A549 (cell line): ENCODE data around the gene PDE7B. TPM values are rescaled to one million over a fixed set of nuclear protein-coding genes. Genes with fewer than 3 reads are reported as not detected.

ENCODE experiments used
- ATAC-seq, 2 experiments: fragments of 200-7000 bp in 1 of 2; fragments of >200 bp in 1 of 2; cut with Nextera tagmentation in 1 of 2; cut with Tn5 transposase in 1 of 2; 3 replicates each; pipeline versions ENCODE4 v1.8.0 to v1.9.1; 2018 to 2020; ENCODE audit warnings: mild to moderate bottlenecking in 1 of 2, moderate library complexity in 1 of 2
- CTCF ChIA-PET: fragments of 300-600 bp; sonication (Branson Sonifier 250); formaldehyde crosslinking; extraction: SDS; loops from one replicate; lab custom pipeline; 2021; ENCODE audit warnings: antibody characterized with exemption, inconsistent platforms; lab: Yijun Ruan, JAX
- POLR2A ChIA-PET: fragments of 350-600 bp; formaldehyde crosslinking; extraction: SDS; loops from one replicate; lab custom pipeline; 2021; ENCODE audit warnings: antibody characterized with exemption, inconsistent platforms; lab: Yijun Ruan, JAX
- DNase-seq, 2 experiments: peaks; one replicate each; pipeline versions ENCODE4 v3.0.0 to v3.0.0-alpha.2; 2011 to 2016; ENCODE audit warnings: low read depth in 1 of 2, low spot score in 1 of 2
- FAIRE-seq: peaks from 2 replicates; lab custom pipeline; 2011; peaks lifted over from hg19 to GRCh38; lab: Jason Lieb, UNC
- H3K27ac ChIP-seq, 2 experiments: fragments of >200 bp; sonication (Bioruptor Twin); formaldehyde crosslinking; 3 replicates each; pipeline ENCODE4 v1.5.1; 2016 to 2017
- H3K4me1 ChIP-seq: fragments of >200 bp; sonication (Bioruptor Twin); formaldehyde crosslinking; 3 replicates; pipeline ENCODE4 v1.6.1; 2016
- H3K4me2 ChIP-seq: fragments of >200 bp; sonication (Bioruptor Twin); formaldehyde crosslinking; 3 replicates; pipeline ENCODE4 v1.6.1; 2016
- H3K4me3 ChIP-seq: fragments of >200 bp; sonication (Bioruptor Twin); formaldehyde crosslinking; 3 replicates; pipeline ENCODE4 v1.5.1; 2016
- H3K9me3 ChIP-seq: fragments of >200 bp; sonication (Bioruptor Twin); formaldehyde crosslinking; 3 replicates; pipeline ENCODE4 v1.6.1; 2016
- CBX2 ChIP-seq: fragments of 200-600 bp; sonication (generic); IDR thresholded peaks from 2 replicates; pipeline ENCODE4 v1.6.1; 2016; ENCODE audit warnings: low read depth, mild to moderate bottlenecking, borderline replicate concordance
- CHD4 ChIP-seq: fragments of 200-600 bp; sonication (generic); IDR thresholded peaks from 2 replicates; pipeline ENCODE4 v1.6.1; 2016; ENCODE audit warnings: antibody characterized with exemption, mild to moderate bottlenecking, borderline replicate concordance
- EP300 ChIP-seq, 2 experiments: fragments of >200 bp; sonication (Bioruptor Twin); formaldehyde crosslinking; IDR thresholded peaks; 2 replicates in 1 of 2; 3 replicates in 1 of 2; pipeline ENCODE4 v1.6.1; 2016 to 2017
- FOSB ChIP-seq: fragments of 250-450 bp; sonication (Bioruptor Pico); IDR thresholded peaks from 2 replicates; pipeline ENCODE4 v1.5.0; 2020; ENCODE audit warnings: mild to moderate bottlenecking, moderate library complexity
- FOSL2 ChIP-seq, 2 experiments: fragments of 450-650 bp in 1 of 2; fragments of >200 bp in 1 of 2; sonication (Bioruptor Twin) in 1 of 2; formaldehyde crosslinking; IDR thresholded peaks; 2 replicates each; pipeline versions ENCODE4 v1.5.0 to v1.6.1; 2016 to 2020; ENCODE audit warnings: mild to moderate bottlenecking in 1 of 2, moderate library complexity in 1 of 2
- FOXS1 ChIP-seq: fragments of 250-450 bp; sonication (Bioruptor Pico); IDR thresholded peaks from 2 replicates; pipeline ENCODE4 v1.5.0; 2020; ENCODE audit warnings: mild to moderate bottlenecking, moderate library complexity
- HOXB13 ChIP-seq: fragments of 250-450 bp; sonication (Bioruptor Pico); IDR thresholded peaks from 2 replicates; pipeline ENCODE4 v1.5.0; 2020; ENCODE audit warnings: low read depth, mild to moderate bottlenecking, moderate library complexity
- HOXB5 ChIP-seq: fragments of 250-450 bp; sonication (Bioruptor Pico); IDR thresholded peaks from 2 replicates; pipeline ENCODE4 v1.5.0; 2020; ENCODE audit warnings: mild to moderate bottlenecking, moderate library complexity
- JUN ChIP-seq, 2 experiments: fragments of >200 bp; sonication (Bioruptor Twin); formaldehyde crosslinking; IDR thresholded peaks; 2 replicates in 1 of 2; 3 replicates in 1 of 2; pipeline ENCODE4 v1.6.1; 2016 to 2017
- JUNB ChIP-seq: fragments of >200 bp; sonication (Bioruptor Twin); formaldehyde crosslinking; IDR thresholded peaks from 2 replicates; pipeline ENCODE4 v1.6.1; 2016
- KDM1A ChIP-seq: fragments of 200-600 bp; sonication (generic); IDR thresholded peaks from 2 replicates; pipeline ENCODE4 v1.6.1; 2016; ENCODE audit warnings: low read depth, mild to moderate bottlenecking
- KDM5A ChIP-seq: fragments of 200-600 bp; sonication (generic); IDR thresholded peaks from 2 replicates; pipeline ENCODE4 v1.6.1; 2016; ENCODE audit warnings: antibody characterized with exemption, mild to moderate bottlenecking
- MAFK ChIP-seq: fragments of 450-650 bp; IDR thresholded peaks from 2 replicates; pipeline ENCODE4 v1.6.1; 2014; ENCODE audit not compliant: partially characterized antibody
- MAX ChIP-seq: IDR thresholded peaks from 2 replicates; pipeline ENCODE4 v1.6.1; 2012
- NFE2L2 ChIP-seq: fragments of 150-350 bp; conservative IDR thresholded peaks from 2 replicates; pipeline ENCODE4 v1.6.1; 2014; ENCODE audit warnings: low read length
- PHF8 ChIP-seq: fragments of 200-600 bp; sonication (generic); IDR thresholded peaks from 2 replicates; pipeline ENCODE4 v1.6.1; 2016; ENCODE audit warnings: low read depth, mild to moderate bottlenecking, antibody characterized with exemption, moderate library complexity, borderline replicate concordance
- RARB ChIP-seq: fragments of 250-450 bp; sonication (Bioruptor Pico); IDR thresholded peaks from 2 replicates; pipeline ENCODE4 v1.8.0; 2021; ENCODE audit warnings: mild to moderate bottlenecking, moderate library complexity
- RNF2 ChIP-seq: fragments of 200-600 bp; sonication (generic); IDR thresholded peaks from 2 replicates; pipeline ENCODE4 v1.6.1; 2016; ENCODE audit warnings: low read depth, mild to moderate bottlenecking, antibody characterized with exemption, moderate library complexity, borderline replicate concordance
- SMC3 ChIP-seq: fragments of >200 bp; sonication (Bioruptor Twin); formaldehyde crosslinking; IDR thresholded peaks from 3 replicates; pipeline ENCODE4 v1.6.1; 2018; ENCODE audit warnings: inconsistent platforms
- TFCP2L1 ChIP-seq: fragments of 250-450 bp; sonication (Bioruptor Pico); IDR thresholded peaks from 2 replicates; pipeline ENCODE4 v1.5.0; 2021; ENCODE audit warnings: mild to moderate bottlenecking
- TP53 ChIP-seq: fragments of 250-450 bp; sonication (Bioruptor Pico); IDR thresholded peaks from 2 replicates; pipeline ENCODE4 v1.5.0; 2021; ENCODE audit warnings: mild to moderate bottlenecking, moderate library complexity
- USF2 ChIP-seq: fragments of 450-650 bp; IDR thresholded peaks from 2 replicates; pipeline ENCODE4 v1.6.1; 2014; ENCODE audit warnings: antibody characterized with exemption
- ZFP36 ChIP-seq: fragments of 450-650 bp; IDR thresholded peaks from 2 replicates; pipeline ENCODE4 v1.6.1; 2014; ENCODE audit warnings: borderline replicate concordance; ENCODE audit not compliant: partially characterized antibody
- ZNF302 ChIP-seq: fragments of 250-450 bp; sonication (Bioruptor Pico); IDR thresholded peaks from 2 replicates; pipeline ENCODE4 v1.9.0; 2021; ENCODE audit warnings: inconsistent platforms, mild to moderate bottlenecking, moderate library complexity
- WGBS: methylation state at CpG from one replicate; pipeline ENCODE4 v1.1.6; 2017; ENCODE audit errors: missing lambda C conversion rate; 5-methylcytosine and 5-hydroxymethylcytosine counted together
- polyA plus RNA-seq, 4 experiments: library from polyadenylated mRNA; depleted of rRNA in 3 of 4; stranded (reverse); fragments of >200 nt; fragmentation: RNase III in 1 of 4; extraction: RNeasy Plus Mini Kit Qiagen cat#74134 plus additional on column Dnase treatment in 1 of 4; gene quantifications; 2 replicates in 3 of 4; 3 replicates in 1 of 4; pipeline ENCODE4 v1.2.3, GENCODE V29; 2011 to 2017
- TF ChIP-seq, protein P1 (sequence below): IDR thresholded peaks from 2 replicates; pipeline ENCODE4 v1.6.1; 2012; ENCODE audit warnings: low read depth, borderline replicate concordance

The PDE7B gene
- polyA plus RNA-seq, 2 of the 4 experiments (the other 2 are of a cell fraction): 6.6 to 13.8 TPM

GRCh38 chr6:135992739-135993138, 141.2 kb downstream of the PDE7B start:
- peak overlapping the region; percentile 23 to 66; a peak in 3 of 6 replicates for H3K27ac ChIP-seq
- ChIA-PET POLR2A (no interaction called here), CTCF (interaction anchor here (0.6 kb wide), 1 partner anchor 63 kb away, joined by 3 read pairs; no protein-coding TSS in a partner anchor)
- DNase-seq (no peak), FAIRE-seq (no peak), ATAC-seq (no peak)
- WGBS: 89% methylated on average over 2 of the region's 2 CpGs
- no peaks in the 10 kb centered on the region for H3K9me3 ChIP-seq
- no peak for TF ChIP-seq KDM1A
- no peak for TF ChIP-seq SMC3
- no peak for TF ChIP-seq MAFK
- no peak for TF ChIP-seq EP300 (IDR thresholded peaks at IDR 0.05)
- no peak for TF ChIP-seq JUN (IDR thresholded peaks at IDR 0.05)
- no peak for TF ChIP-seq RNF2
- TF ChIP-seq USF2: no peak
- no peak for TF ChIP-seq MAX
- no peak for TF ChIP-seq FOSB (CRISPR knock-in tag)
- TF ChIP-seq HOXB13 (CRISPR knock-in tag): no peak
- no peak for TF ChIP-seq ZFP36
- no peak for TF ChIP-seq TFCP2L1 (CRISPR knock-in tag)
- no peak for TF ChIP-seq RARB (CRISPR knock-in tag)
- no peak for TF ChIP-seq PHF8
- peaks cover 46% of the 10 kb centered on the region for H3K4me1 ChIP-seq
- no peak overlapping the region for H3K4me3 ChIP-seq
- no peak overlapping the region for H3K4me2 ChIP-seq

- peak overlapping the region; percentile 22; the same call in 1 of the 3 replicates for H3K4me2 ChIP-seq
- peak overlapping the region; percentile 66 to 75; a peak in 5 of 6 replicates for H3K27ac ChIP-seq
- CTCF ChIA-PET: no interaction called here
- WGBS: 76% methylated on average over 3 of the region's 3 CpGs
- ATAC-seq (no peak), DNase-seq (no peak), FAIRE-seq (no peak)
- no peaks in the 10 kb centered on the region for H3K9me3 ChIP-seq
- H3K4me1 ChIP-seq: peaks cover 46% of the 10 kb centered on the region
- POLR2A ChIA-PET: no interaction called here
- TF ChIP-seq KDM5A (no peak), HOXB5 (no peak), TP53 (CRISPR knock-in tag) (no peak), RARB (CRISPR knock-in tag) (no peak), CHD4 (no peak), ZNF302 (no peak), EP300 (IDR thresholded peaks at IDR 0.05) (no peak), SMC3 (no peak)
- TF ChIP-seq, protein P1, sequence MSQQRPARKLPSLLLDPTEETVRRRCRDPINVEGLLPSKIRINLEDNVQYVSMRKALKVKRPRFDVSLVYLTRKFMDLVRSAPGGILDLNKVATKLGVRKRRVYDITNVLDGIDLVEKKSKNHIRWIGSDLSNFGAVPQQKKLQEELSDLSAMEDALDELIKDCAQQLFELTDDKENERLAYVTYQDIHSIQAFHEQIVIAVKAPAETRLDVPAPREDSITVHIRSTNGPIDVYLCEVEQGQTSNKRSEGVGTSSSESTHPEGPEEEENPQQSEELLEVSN: no peak
- H3K4me3 ChIP-seq: no peak overlapping the region
These were observed 141.9 kb downstream of the PDE7B start for GRCh38 chr6:135993361-135993760.

DNA sequence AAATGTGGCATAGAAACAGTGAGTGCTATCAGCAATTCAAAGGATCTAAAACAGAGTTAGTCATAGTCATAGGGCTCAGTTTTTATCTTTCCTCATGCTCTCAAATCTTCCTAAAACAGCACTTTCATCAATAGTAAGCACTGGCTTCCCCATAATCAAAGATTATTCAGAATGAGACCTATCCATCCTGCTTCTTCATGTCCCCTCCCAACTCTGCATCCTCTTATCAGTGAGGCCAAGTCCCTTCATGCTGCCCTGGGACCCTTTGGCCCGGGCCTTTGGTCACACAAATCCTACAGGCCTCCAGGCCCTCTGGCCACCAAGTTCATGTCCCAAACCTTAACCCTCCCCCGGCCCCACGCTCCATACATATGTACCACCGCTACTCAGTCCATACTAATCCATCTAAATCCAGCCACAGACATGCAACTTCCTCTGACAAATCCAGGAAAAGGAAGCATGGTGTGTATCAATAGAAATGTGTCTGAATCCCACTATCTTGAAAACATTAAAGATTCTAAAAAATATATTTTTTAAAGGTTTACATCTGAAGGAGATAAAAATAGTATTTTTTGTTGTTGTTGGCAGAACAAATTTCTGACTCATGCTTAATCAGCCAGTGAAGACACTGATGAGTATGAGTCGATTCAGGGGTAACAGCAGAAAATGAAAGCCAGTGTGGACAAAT, 143.5 kb downstream of the PDE7B start:
- peak; percentile 31; the same call in 1 of the 2 replicates for TF ChIP-seq JUNB
- no peak for TF ChIP-seq ZFP36
- TF ChIP-seq FOXS1 (CRISPR knock-in tag): peak; percentile 91; the same call in 1 of the 2 replicates
- no peak for TF ChIP-seq NFE2L2
- no peak for TF ChIP-seq CBX2
- 0 out of 2 replicates have a peak, but pooled peaks have one; percentile 40 for TF ChIP-seq FOSL2 (IDR thresholded peaks at IDR 0.05)
- peak; percentile 68 for TF ChIP-seq FOSL2 (CRISPR knock-in tag; IDR thresholded peaks at IDR 0.05)
- Histone ChIP-seq H3K4me2 (peak overlapping the region; percentile 82), H3K4me3 (peak overlapping the region; percentile 8; the same call in 1 of the 3 replicates), H3K4me1 (peaks cover 46% of the 10 kb centered on the region), H3K9me3 (peaks cover 6% of the 10 kb centered on the region; the same call in 1 of the 3 replicates), H3K27ac (peak overlapping the region; percentile 75 to 86)
- ATAC-seq: peak; percentile 56 to 78; a peak in 4 of 6 replicates
- CTCF ChIA-PET: no interaction called here
- 29% methylated on average over 5 of the region's 5 CpGs for WGBS
- no peak for FAIRE-seq
- DNase-seq: peak in 1 of 2 experiments; percentile 27
- POLR2A ChIA-PET: no interaction called here
